A549 (cell line): ENCODE data around the gene CAMKMT.

ENCODE experiments used
- CEBPB ChIP-seq, 2 experiments: fragments of >200 bp in 1 of 2; sonication (Bioruptor Twin) in 1 of 2; formaldehyde crosslinking in 1 of 2; IDR thresholded peaks; 2 replicates each; pipeline ENCODE4 v1.6.1; 2012 to 2016
- CTCF ChIP-seq: fragments of >200 bp; sonication (Bioruptor Twin); formaldehyde crosslinking; IDR thresholded peaks from 3 replicates; pipeline ENCODE4 v1.5.1; 2016
- HMGXB4 ChIP-seq: fragments of 250-450 bp; sonication (Bioruptor Pico); IDR thresholded peaks from 2 replicates; pipeline ENCODE4 v1.5.0; 2021; ENCODE audit warnings: mild to moderate bottlenecking, moderate library complexity, borderline replicate concordance
- HOXB5 ChIP-seq: fragments of 250-450 bp; sonication (Bioruptor Pico); IDR thresholded peaks from 2 replicates; pipeline ENCODE4 v1.5.0; 2020; ENCODE audit warnings: mild to moderate bottlenecking, moderate library complexity
- MAX ChIP-seq: IDR thresholded peaks from 2 replicates; pipeline ENCODE4 v1.6.1; 2012
- PHF8 ChIP-seq: fragments of 200-600 bp; sonication (generic); IDR thresholded peaks from 2 replicates; pipeline ENCODE4 v1.6.1; 2016; ENCODE audit warnings: low read depth, mild to moderate bottlenecking, antibody characterized with exemption, moderate library complexity, borderline replicate concordance
- RAD21 ChIP-seq, 2 experiments: fragments of >200 bp in 1 of 2; sonication (Bioruptor Twin) in 1 of 2; formaldehyde crosslinking in 1 of 2; IDR thresholded peaks in 1 of 2; conservative IDR thresholded peaks in 1 of 2; 2 replicates in 1 of 2; 3 replicates in 1 of 2; pipeline ENCODE4 v1.6.1; 2012 to 2018; ENCODE audit warnings: inconsistent platforms in 1 of 2
- SMC3 ChIP-seq: fragments of >200 bp; sonication (Bioruptor Twin); formaldehyde crosslinking; IDR thresholded peaks from 3 replicates; pipeline ENCODE4 v1.6.1; 2018; ENCODE audit warnings: inconsistent platforms
- SREBF2 ChIP-seq: fragments of 450-650 bp; IDR thresholded peaks from 2 replicates; pipeline ENCODE4 v1.6.1; 2014; ENCODE audit warnings: mild to moderate bottlenecking, moderate library complexity
- TFCP2L1 ChIP-seq: fragments of 250-450 bp; sonication (Bioruptor Pico); IDR thresholded peaks from 2 replicates; pipeline ENCODE4 v1.5.0; 2021; ENCODE audit warnings: mild to moderate bottlenecking

- no peak for TF ChIP-seq PHF8
- TF ChIP-seq TFCP2L1, result no peak
- no peak for TF ChIP-seq HOXB5 (CRISPR knock-in tag)
- no peak for TF ChIP-seq CTCF
- TF ChIP-seq CEBPB (IDR thresholded peaks at IDR 0.05), result no peak
- TF ChIP-seq RAD21 (conservative IDR thresholded peaks at IDR 0.05 in 1 of 2, IDR thresholded peaks at IDR 0.05 in 1 of 2), result no peak
- no peak for TF ChIP-seq MAX
- TF ChIP-seq SREBF2, result no peak
- no peak for TF ChIP-seq SMC3
- TF ChIP-seq HMGXB4 (CRISPR knock-in tag), result no peak
Measured at GRCh38 chr2:44615950-44616518, 254.3 kb downstream of the CAMKMT start.
